Measurements from ENCODE around the gene SLC38A8. TPM values are rescaled to one million over a fixed set of nuclear protein-coding genes. Genes with fewer than 3 reads are reported as not detected.

The SLC38A8 gene
- total RNA-seq, 1 donor from 2014 or later = not detected

- no peak overlapping the region for H3K4me3 ChIP-seq (ENCODE audit: low read depth, low read length)
- TF ChIP-seq CTCF (conservative IDR thresholded peaks at IDR 0.05; ENCODE audit: low read depth, low read length) = no peak
- no peak for DNase-seq (ENCODE audit: low read depth)
These were observed 1.5 kb downstream of the SLC38A8 start for GRCh38 chr16:84040823-84041820.

- TF ChIP-seq CTCF (conservative IDR thresholded peaks at IDR 0.05; ENCODE audit: low read depth, low read length) = no peak
- DNase-seq (ENCODE audit: low read depth) = no peak
- H3K4me3 ChIP-seq (ENCODE audit: low read depth, low read length) = no peak overlapping the region
These were observed 2.3 kb downstream of the SLC38A8 start for GRCh38 chr16:84040226-84040822.

GRCh38 chr16:84039696-84040095 lies 2.9 kb downstream of the SLC38A8 start:
- TF ChIP-seq CTCF (conservative IDR thresholded peaks at IDR 0.05; ENCODE audit: low read depth, low read length) = no peak
- no peak for DNase-seq (ENCODE audit: low read depth)
- no peak overlapping the region for H3K4me3 ChIP-seq (ENCODE audit: low read depth, low read length)

- no peak overlapping the region for H3K4me3 ChIP-seq (ENCODE audit: low read depth, low read length)
- TF ChIP-seq CTCF (conservative IDR thresholded peaks at IDR 0.05; ENCODE audit: low read depth, low read length) = no peak
- no peak for DNase-seq (ENCODE audit: low read depth)
These were observed 4.1 kb downstream of the SLC38A8 start for GRCh38 chr16:84038469-84038868.

- DNase-seq (ENCODE audit: low read depth) = no peak
- TF ChIP-seq CTCF (conservative IDR thresholded peaks at IDR 0.05; ENCODE audit: low read depth, low read length) = no peak
- H3K4me3 ChIP-seq (ENCODE audit: low read depth, low read length) = no peak overlapping the region
These were observed 5.6 kb downstream of the SLC38A8 start for GRCh38 chr16:84036982-84037425.

- no peak for TF ChIP-seq CTCF (conservative IDR thresholded peaks at IDR 0.05; ENCODE audit: low read depth, low read length)
- no peak for DNase-seq (ENCODE audit: low read depth)
- no peak overlapping the region for H3K4me3 ChIP-seq (ENCODE audit: low read depth, low read length)
These were observed 6.5 kb downstream of the SLC38A8 start for GRCh38 chr16:84036131-84036530.

Measured in epithelial cell of proximal tubule (primary cell).